Heart left ventricle (tissue), 13 donors: ENCODE results near the gene RBM28.

Experiments used
- CTCF ChIP-seq, 12 donors: fragments of 200-600 bp; sonication (generic) in 4 of 12; IDR thresholded peaks; one replicate each; pipeline versions ENCODE4 v1.5.0 to v1.8.0; 2018 to 2022; ENCODE audit warnings: antibody characterized with exemption in 12 of 12, mild to moderate bottlenecking in 5 of 12
- POLR2A ChIP-seq, 2 donors: fragments of 450-650 bp; IDR thresholded peaks; one replicate each; pipeline ENCODE4 v1.6.1; 2017; ENCODE audit warnings: antibody characterized with exemption in 2 of 2, mild to moderate bottlenecking in 2 of 2, moderate library complexity in 2 of 2
- donor health status: ischemic (EF 13 %, LVEDD 7.1; RV severe dilation, severe dysfunction).
- donor health status: DM: no; HTN: yes; CAD: no.
- donor health status: DM: no; HTN: no; CAD: no.
- donor health status: ischemic (EF 25% LVEDD 6.9; RV normal size, moderate dysfunction).
- donor health status: ischemic (EF 25% LVEDD 5.7; RV mildly dilated, moderate dysfunction).
- donor health status: ischemic (EF 35%, LVEDD 5.7; RV mildly dilated, moderate dysfunction).
- donor health status: nonischemic (EF 11% LVEDD 7.7; RV severe dilation, severe dysfunction).
- donor health status: DM: yes; HTN: yes; CAD: no.
- donor health status: PGD.
- donor health status: ischemic (EF 29% LVEDD 5.4; RV normal size, mild dysfunction).
- donor health status: nonischemic (EF 23%, LVEDD 6.1; RV moderate dilation, normal function).

- TF ChIP-seq CTCF (IDR thresholded peaks at IDR 0.05), result peak; percentile 51 to 74 (median 67)
- TF ChIP-seq POLR2A (IDR thresholded peaks at IDR 0.05), result no peak
Measured at GRCh38 chr7:128347647-128348097, 4.0 kb upstream of the RBM28 start.
